SH-SY5Y (cell line): Measurements from ENCODE around the gene STAMBPL1.

Experiments used
- GATA2 ChIP-seq: IDR thresholded peaks from 2 replicates; pipeline ENCODE4 v1.6.1; 2011; ENCODE audit warnings: mild to moderate bottlenecking, low read depth, low read length
- GATA3 ChIP-seq: IDR thresholded peaks from 2 replicates; pipeline ENCODE4 v1.6.1; 2011; ENCODE audit warnings: low read depth, mild to moderate bottlenecking, low read length, moderate library complexity

The STAMBPL1 gene

DNA sequence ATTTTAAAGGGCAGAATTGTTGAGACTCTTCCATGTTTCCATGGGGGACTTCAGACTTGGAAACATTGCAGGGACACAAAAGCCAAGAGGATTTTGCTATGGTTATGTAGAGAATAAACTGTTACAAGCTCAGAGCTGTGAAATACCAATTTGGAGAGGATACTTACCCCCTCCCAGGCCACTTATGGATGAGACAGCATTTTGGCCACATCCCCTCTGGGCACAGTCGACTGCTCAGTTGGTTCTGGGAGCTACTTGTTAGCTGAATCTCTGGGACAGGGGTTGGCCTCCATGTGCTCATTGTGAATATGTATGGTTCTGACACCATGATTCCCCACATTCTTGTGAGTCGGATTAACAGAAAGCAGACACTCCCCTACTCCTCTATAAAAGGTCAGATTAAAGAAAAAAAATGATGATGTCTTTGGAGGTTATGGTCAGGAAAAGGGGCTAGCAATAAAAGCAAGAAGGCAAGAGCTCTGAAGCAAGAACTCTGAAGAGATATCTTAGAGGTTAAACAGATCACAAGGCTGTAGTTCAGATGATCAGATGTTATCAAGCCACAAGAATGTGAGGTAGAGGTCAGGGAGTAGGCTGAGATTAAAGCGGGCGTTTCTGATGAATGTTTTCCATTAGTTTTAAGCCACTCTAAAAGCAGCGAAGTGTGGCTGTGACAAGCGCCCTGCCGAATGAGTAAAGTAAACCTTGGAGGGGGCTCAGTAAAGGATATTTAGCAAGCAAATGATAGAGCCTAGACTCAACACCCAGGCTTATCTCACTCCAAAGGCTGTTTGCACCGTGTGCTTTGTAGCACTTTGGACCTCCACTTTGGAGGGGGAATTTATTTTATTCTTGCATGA is 17.2 kb downstream of the STAMBPL1 start:
- TF ChIP-seq GATA2, result no peak
- no peak for TF ChIP-seq GATA3

DNA sequence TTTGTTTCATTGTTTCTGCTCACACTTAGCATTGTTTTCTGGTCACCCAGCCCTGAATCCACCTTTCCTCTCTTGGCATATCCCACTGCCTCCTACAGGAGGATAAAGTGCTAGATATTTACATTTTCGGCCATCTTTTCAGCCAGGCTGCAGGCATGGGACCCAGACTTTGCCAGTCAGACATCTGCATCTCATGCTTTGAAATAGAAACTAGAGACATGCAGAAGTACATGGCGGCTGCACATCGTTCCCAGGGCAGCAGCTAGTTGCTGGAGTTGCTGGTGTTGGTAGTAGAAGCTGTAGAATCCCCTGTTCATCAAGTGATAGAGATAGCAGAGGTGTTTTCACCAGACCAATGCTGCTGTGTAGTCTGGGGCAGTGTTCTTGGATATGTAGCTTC is 18.7 kb downstream of the STAMBPL1 start:
- TF ChIP-seq GATA3 (no peak), GATA2 (no peak)

DNA sequence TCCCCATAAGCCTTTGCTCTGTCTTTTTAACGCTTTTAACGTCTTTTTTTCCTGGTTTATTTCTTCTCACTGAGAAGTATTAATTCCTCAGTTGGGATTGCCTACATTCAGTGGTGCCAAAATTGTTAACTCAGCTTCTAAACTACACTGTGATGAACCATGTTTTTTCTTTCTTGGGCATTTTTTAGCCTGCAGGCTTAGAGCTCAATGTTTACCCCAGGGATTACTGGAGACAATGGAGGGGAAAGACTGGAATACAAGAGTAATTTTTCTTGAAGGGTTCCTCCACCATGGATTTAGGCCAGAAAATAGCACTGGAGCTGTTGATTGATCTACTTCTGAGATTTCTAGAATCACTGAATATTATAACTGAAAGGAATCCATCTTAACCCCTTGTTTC is 19.8 kb downstream of the STAMBPL1 start:
- no peak for TF ChIP-seq GATA2
- no peak for TF ChIP-seq GATA3

DNA sequence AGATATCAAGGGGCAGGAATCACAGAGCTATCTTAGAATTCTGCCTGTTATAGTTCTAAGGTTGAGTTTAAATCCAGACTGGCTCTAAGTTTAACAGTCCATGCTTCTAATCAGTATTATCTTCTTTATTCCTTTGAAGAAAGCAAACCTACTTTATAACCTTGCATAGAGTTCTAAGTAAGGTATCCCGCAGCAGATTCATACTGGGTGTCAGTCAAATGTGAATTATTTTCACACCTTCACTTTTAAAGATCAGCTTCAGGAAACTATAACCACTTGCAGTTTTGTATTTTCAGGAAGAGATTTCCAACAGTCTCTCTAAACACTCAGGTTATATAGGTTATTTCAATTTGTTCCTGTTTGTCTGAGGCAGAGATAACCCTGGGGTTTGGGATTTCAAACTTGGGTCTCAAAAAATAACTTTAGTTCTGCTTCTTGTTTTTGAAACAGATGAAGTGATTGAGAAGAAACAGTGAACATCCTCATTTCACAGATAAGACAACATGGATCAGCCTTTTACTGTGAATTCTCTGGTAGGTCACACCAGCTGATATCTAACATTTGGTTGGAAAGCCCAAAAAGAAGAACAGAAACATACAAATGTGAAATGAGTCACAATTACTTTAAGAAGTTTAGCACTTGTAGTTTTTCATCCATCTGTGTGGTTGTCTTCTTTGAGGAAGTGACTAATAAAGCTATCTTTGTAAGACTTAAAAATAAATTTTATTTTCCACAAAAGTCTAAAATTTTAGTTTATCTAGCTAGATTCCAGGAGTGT is 21.4 kb downstream of the STAMBPL1 start:
- no peak for TF ChIP-seq GATA2
- no peak for TF ChIP-seq GATA3

DNA sequence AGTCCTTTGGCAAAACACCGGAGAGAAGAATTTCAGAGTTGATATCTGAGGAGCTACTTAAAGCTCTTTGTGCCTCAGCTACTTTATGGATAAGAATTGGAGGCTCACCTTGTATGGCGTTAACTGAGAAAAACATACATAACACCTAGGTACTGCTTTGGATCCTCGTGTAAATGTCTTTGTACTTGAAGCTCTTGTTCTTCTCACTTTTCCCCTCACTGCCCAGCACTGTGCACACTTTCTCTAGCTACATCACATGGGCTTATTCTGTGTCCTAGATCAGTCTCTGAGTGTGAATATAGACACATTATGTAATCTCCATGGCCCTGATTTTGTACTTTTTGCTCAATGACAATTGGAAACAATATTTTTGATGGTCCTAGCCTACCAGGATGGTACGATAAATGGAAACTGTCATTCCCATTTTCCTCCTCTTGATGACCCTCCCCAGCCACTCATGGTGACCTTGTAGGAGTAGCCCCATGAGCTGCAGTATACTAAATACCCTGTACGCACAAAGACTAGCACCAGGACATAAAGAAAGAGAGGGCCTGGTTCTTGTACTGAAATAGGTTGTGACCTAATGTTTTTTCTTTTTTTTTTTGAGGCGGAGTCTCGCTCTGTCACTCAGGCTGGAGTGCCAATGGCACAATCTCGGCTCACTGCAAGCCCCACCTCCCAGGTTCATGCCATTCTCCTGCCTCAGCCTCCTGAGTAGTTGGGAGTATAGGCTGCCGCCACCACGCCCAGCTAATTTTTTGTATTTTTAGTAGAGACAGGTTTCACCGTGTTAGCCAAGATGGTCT is 22.1 kb downstream of the STAMBPL1 start:
- TF ChIP-seq GATA3 (no peak), GATA2 (no peak)

DNA sequence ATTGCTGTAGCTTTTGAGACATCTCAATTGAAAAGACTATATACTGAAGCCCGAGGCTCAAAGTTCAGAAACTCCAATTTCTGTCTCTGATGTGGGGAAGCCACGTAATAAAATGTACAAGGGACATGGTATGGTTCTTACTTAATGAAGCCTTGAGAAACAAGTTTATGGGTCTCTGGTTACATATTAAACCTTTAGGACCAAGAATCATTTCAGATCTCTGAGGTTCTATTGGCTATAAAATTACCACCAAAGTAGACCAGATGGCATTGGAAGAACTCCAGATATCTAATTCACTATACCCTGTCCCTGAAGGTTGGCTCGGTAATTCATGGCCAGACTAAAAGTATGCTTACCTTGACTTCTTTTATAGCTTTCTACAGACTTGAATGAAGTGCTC is 23.7 kb downstream of the STAMBPL1 start:
- no peak for TF ChIP-seq GATA3
- TF ChIP-seq GATA2, result no peak

DNA sequence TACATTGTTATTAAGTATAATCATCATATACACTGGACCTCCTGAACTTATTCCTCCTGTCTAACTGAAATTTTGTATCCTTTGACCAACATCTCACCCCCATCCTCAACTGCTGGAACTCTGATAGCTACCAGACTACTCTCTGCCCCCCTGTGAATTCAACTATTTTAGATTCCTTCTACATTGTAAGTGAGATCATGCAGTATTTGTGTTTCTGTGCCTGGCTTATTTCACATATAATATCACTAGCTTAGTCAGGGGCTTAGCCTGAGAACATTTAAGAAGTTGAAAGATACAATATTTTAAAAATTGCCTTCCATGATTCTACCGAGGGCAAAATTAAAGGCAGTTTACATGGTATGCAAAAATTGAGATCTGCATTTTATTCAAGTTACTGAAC is 26.9 kb downstream of the STAMBPL1 start:
- TF ChIP-seq GATA2 (no peak), GATA3 (no peak)

DNA sequence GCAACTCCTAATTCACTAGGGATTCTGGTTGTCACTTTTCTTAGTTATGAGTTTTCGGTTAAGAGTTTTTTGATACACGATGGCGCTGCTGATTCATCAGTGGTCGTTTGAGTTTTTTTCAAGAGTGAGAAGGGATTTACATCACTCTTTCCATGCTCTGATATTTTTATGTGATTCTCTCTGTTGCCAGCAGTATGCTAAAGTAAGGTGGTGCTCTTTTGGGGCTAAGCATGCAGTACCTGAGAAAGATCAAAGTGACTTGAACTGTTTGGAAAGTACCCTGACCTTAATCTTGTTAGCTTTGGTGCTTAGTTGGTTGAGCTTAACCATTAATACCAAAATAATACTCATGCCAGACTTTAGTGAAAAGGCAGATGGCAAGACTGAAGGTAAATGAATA is 28.1 kb downstream of the STAMBPL1 start:
- no peak for TF ChIP-seq GATA3
- no peak for TF ChIP-seq GATA2

DNA sequence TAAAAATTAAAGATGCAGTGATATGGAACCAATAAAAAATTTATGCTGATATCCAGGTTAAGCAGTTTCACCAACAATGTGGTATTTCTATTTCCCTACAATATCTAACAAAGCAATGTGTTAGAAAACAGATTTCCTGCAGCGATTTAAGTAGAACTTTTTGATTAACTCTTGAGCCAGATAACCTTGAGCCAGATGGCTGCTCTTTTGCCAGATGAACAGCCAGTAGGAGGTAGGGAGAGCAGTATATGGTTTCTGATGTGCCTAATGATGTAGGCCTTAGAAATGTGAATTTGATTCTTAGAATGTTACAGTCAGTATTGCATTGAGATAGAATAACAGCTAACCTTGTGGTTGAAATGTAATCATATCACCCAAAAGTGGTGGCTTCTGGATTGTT is 31.1 kb downstream of the STAMBPL1 start:
- TF ChIP-seq GATA3, result no peak
- TF ChIP-seq GATA2, result no peak

DNA sequence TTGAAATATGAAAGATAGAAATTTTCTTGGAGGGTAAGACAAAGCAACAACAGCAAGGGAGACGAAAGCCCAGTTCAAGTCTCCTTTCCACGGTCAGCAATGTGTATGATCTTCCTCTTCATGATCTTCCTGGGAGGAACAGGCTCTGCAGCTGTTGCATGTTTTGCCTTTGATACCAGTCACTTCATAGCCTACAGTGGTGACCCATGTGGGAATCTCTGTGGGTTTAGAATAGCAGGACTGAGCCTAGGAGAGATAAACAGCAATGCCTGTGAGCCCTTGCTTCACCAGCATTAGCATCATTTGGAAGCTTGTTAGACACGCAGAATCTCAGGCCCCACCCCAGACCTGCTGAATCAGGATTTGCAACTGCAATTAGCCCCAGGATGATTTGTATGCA is 31.8 kb downstream of the STAMBPL1 start:
- TF ChIP-seq GATA2 (no peak), GATA3 (no peak)

DNA sequence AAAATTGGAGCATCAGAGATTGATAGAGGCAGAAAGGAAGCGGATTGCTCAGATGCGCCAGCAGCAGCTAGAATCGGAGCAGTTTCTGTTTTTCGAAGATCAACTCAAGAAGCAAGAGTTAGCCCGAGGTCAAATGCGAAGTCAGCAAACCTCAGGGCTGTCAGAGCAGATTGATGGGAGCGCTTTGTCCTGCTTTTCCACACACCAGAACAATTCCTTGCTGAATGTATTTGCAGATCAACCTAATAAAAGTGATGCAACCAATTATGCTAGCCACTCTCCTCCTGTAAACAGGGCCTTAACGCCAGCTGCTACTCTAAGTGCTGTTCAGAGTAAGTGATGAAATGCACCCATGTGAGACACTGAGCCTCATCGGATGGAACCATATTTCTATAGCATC is 33.1 kb downstream of the STAMBPL1 start:
- no peak for TF ChIP-seq GATA3
- no peak for TF ChIP-seq GATA2

DNA sequence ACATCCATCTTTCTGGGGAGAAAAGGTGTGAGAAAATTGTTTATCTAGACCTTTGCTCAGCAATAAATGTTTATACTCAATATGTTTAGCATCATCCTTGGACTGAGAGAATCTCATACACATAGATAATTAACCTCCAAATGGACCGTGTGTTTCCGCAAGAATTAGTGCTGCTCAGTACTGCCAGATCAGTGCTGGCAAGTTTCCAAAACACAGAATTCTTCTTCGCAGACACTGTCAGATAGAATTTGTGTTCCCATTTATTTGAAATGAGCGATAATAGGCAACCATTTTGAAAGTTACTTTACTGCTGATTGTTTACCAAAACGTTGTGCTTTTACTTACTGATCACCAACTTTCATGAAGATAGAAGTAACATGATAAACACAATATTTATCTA is 33.7 kb downstream of the STAMBPL1 start:
- TF ChIP-seq GATA3 (no peak), GATA2 (no peak)

DNA sequence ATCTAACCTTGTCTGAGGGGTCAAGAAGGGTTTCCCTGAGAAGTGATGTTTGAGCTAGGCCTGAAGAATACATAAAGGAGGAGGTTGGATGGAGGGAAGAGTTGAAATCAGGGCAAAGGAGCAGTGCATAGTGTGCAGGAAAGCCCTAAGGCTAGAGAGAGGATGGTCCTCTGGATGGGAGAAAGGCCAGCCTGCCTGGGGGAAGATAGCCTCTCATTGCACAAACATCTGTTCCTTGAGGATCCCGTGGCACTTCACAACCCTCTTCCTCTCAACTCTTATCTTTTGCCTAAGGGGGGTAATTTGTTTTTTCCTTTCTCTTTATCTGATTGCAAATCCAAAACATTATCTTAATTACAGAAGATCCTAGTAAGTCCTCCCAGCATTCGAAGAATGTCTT is 35.7 kb downstream of the STAMBPL1 start:
- TF ChIP-seq GATA3 (peak; percentile 35; the same call in 1 of the 2 replicates), GATA2 (peak; percentile 37; the same call in 1 of the 2 replicates)

DNA sequence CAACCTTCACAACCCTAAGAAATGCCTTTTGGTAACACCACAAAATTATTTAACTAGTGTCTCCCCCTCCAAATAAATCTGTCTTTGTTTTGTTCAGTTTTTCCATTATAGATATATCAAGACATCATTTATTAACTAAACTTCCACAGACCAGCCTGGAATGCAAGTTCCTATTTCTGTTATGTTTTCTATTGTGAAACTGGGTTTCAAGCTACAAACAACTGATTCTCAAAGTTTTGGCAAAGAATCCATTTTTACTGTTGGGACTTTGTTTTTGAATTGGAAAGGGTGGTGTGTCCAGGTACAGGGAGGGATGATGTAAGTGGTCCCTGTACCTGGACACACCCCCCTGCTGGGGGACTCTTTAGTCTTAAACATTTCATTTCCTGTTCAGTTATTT is 36.2 kb downstream of the STAMBPL1 start:
- TF ChIP-seq GATA2 (no peak), GATA3 (no peak)

DNA sequence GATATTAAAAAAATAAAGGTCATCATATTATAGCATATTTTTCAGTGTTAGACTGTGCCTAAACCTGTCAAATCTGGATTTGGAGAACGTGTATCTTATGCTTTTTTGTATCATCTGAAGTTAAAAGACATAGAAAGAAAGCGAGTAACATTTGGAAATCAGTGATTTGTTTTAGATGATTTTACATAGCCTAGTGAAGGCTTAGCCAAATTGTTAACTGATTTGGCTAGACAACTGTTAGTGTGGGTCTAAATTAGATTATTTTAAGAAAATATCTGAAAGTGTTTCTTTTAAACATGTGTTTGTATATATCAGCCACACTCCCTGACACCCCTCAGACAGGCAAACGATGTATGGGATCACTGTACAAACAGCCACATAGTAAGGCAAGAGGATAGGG is 36.9 kb downstream of the STAMBPL1 start:
- no peak for TF ChIP-seq GATA2
- TF ChIP-seq GATA3, result no peak
